Esophagus squamous epithelium (tissue), 4 donors: Measurements from ENCODE around the gene MED16.

Source experiments
- CTCF ChIP-seq, 6 experiments: fragments of 450-650 bp in 4 of 6; fragments of 200-600 bp in 2 of 6; sonication (generic) in 2 of 6; IDR thresholded peaks; one replicate each; pipeline ENCODE4 v1.5.1; 2016 to 2019; ENCODE audit warnings: antibody characterized with exemption in 6 of 6, mild to moderate bottlenecking in 4 of 6, moderate library complexity in 4 of 6
- POLR2A ChIP-seq, 4 donors: fragments of 450-650 bp; IDR thresholded peaks; one replicate each; pipeline ENCODE4 v1.6.1; 2017; ENCODE audit warnings: antibody characterized with exemption in 4 of 4, mild to moderate bottlenecking in 4 of 4, moderate library complexity in 3 of 4

DNA sequence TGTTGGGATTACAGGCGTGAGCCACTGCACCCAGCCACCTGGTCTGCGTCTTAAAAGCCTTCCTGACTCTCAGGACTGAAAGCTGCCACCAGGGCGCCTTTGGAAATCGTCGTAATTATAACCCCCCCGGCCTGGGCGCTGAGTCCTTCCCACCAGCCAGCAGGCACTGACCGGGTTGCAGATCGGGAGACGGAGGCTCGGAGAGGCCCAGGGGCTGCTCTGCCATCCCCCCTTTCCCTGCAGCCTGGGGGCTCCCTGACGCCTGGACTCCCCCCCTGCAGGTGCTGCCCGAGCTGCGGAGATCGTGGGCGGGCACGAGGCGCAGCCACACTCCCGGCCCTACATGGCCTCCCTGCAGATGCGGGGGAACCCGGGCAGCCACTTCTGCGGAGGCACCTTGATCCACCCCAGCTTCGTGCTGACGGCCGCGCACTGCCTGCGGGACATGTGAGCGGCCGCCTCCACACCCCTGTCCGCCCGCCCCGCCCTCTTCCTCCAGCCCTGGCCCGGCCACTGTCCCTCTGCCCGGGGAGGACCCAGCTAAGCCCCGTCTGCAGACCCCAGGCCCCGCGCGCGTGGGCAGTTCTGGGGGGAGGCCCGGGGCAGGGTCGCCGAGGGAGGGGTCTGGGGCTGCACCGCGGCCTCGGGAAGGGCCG, 49.7 kb downstream of the MED16 start:
- TF ChIP-seq CTCF (IDR thresholded peaks at IDR 0.05) (peak in 1 of 6 experiments; percentile 24), POLR2A (IDR thresholded peaks at IDR 0.05) (no peak)
